DND-41 (cell line): ENCODE results near the gene FAM222B.

ENCODE experiments used
- ATAC-seq: fragments of 200-7000 bp; cut with Tn5 transposase; 3 replicates; pipeline ENCODE4 v1.9.1; 2021; ENCODE audit warnings: low read depth; ENCODE audit not compliant: insufficient read depth
- DNase-seq: peaks from one replicate; pipeline ENCODE4 v3.0.0-alpha.2; 2020
- H2AFZ ChIP-seq: 2 replicates; pipeline ENCODE4 v1.6.0; 2012; ENCODE audit warnings: low read depth, low read length
- H3K27ac ChIP-seq: 2 replicates; pipeline ENCODE4 v1.5.1; 2012; ENCODE audit warnings: low read length, inconsistent platforms
- H3K27me3 ChIP-seq: fragments of 200-600 bp; sonication (generic); 2 replicates; pipeline ENCODE4 v1.6.0; 2012; ENCODE audit warnings: low read length, mild to moderate bottlenecking, inconsistent platforms; ENCODE audit not compliant: insufficient read depth, poor library complexity
- H3K36me3 ChIP-seq: 2 replicates; pipeline ENCODE4 v1.5.1; 2012; ENCODE audit warnings: low read length, inconsistent platforms; ENCODE audit not compliant: insufficient read depth
- H3K4me1 ChIP-seq: 2 replicates; pipeline ENCODE4 v1.5.1; 2012; ENCODE audit warnings: mild to moderate bottlenecking, low read length; ENCODE audit not compliant: insufficient read depth
- H3K4me2 ChIP-seq: 2 replicates; pipeline ENCODE4 v1.6.0; 2012; ENCODE audit warnings: mild to moderate bottlenecking, moderate library complexity, low read length, inconsistent platforms; ENCODE audit not compliant: insufficient read depth
- H3K4me3 ChIP-seq, 2 experiments: fragments of 200-600 bp in 1 of 2; shearing (Covaris generic) in 1 of 2; 2 replicates each; pipeline ENCODE4 v1.5.1; 2012 to 2016; ENCODE audit warnings: inconsistent platforms in 2 of 2, low read length in 2 of 2, mild to moderate bottlenecking in 2 of 2, low read depth in 1 of 2, moderate library complexity in 1 of 2
- H3K79me2 ChIP-seq: 2 replicates; pipeline ENCODE4 v1.6.0; 2012; ENCODE audit warnings: low read length, inconsistent platforms; ENCODE audit not compliant: insufficient read depth
- H3K9ac ChIP-seq: 2 replicates; pipeline ENCODE4 v1.6.0; 2012; ENCODE audit warnings: low read depth, mild to moderate bottlenecking, inconsistent platforms, low read length, moderate library complexity
- H3K9me3 ChIP-seq: 2 replicates; pipeline ENCODE4 v1.5.1; 2012; ENCODE audit warnings: low read length, moderate library complexity, mild to moderate bottlenecking, inconsistent platforms; ENCODE audit not compliant: insufficient read depth, severe bottlenecking
- H4K20me1 ChIP-seq: 2 replicates; pipeline ENCODE4 v1.6.0; 2012; ENCODE audit warnings: low read length; ENCODE audit not compliant: insufficient read depth
- CTCF ChIP-seq: IDR thresholded peaks from 2 replicates; pipeline ENCODE4 v1.5.1; 2012; ENCODE audit warnings: borderline replicate concordance, low read length, moderate library complexity, mild to moderate bottlenecking; ENCODE audit not compliant: poor library complexity, severe bottlenecking; ENCODE audit errors: extremely low read depth
- EZH2 ChIP-seq: IDR thresholded peaks from 3 replicates; pipeline ENCODE4 v1.6.1; 2012; ENCODE audit warnings: borderline replicate concordance, low read depth, mild to moderate bottlenecking, moderate library complexity, low read length, inconsistent platforms; ENCODE audit not compliant: severe bottlenecking

The FAM222B gene

GRCh38 chr17:28885951-28886350 lies 43.4 kb upstream of the FAM222B start:
- no peaks in the 10 kb centered on the region for H3K79me2 ChIP-seq
- no peak overlapping the region for H2AFZ ChIP-seq
- no peak for TF ChIP-seq CTCF
- no peak for TF ChIP-seq EZH2
- DNase-seq (no peak), ATAC-seq (no peak)
- H3K4me1 ChIP-seq, result no peaks in the 10 kb centered on the region
- H3K36me3 ChIP-seq, result peaks cover 13% of the 10 kb centered on the region
- no peak overlapping the region for H3K4me2 ChIP-seq
- H4K20me1 ChIP-seq, result no peaks in the 10 kb centered on the region
- H3K9ac ChIP-seq, result no peak overlapping the region
- no peaks in the 10 kb centered on the region for H3K27me3 ChIP-seq
- H3K27ac ChIP-seq, result no peak overlapping the region
- no peak overlapping the region for H3K4me3 ChIP-seq
- H3K9me3 ChIP-seq, result no peaks in the 10 kb centered on the region

- Histone ChIP-seq H3K27me3 (no peaks in the 10 kb centered on the region), H3K4me1 (no peaks in the 10 kb centered on the region), H4K20me1 (no peaks in the 10 kb centered on the region), H3K79me2 (no peaks in the 10 kb centered on the region), H3K9ac (no peak overlapping the region), H3K4me3 (no peak overlapping the region), H3K4me2 (no peak overlapping the region), H3K9me3 (no peaks in the 10 kb centered on the region), H3K27ac (no peak overlapping the region), H3K36me3 (peaks cover 19% of the 10 kb centered on the region), H2AFZ (no peak overlapping the region)
- DNase-seq (no peak), ATAC-seq (no peak)
- no peak for TF ChIP-seq CTCF
- no peak for TF ChIP-seq EZH2
Measured at GRCh38 chr17:28885363-28885762, 42.8 kb upstream of the FAM222B start.

DNA sequence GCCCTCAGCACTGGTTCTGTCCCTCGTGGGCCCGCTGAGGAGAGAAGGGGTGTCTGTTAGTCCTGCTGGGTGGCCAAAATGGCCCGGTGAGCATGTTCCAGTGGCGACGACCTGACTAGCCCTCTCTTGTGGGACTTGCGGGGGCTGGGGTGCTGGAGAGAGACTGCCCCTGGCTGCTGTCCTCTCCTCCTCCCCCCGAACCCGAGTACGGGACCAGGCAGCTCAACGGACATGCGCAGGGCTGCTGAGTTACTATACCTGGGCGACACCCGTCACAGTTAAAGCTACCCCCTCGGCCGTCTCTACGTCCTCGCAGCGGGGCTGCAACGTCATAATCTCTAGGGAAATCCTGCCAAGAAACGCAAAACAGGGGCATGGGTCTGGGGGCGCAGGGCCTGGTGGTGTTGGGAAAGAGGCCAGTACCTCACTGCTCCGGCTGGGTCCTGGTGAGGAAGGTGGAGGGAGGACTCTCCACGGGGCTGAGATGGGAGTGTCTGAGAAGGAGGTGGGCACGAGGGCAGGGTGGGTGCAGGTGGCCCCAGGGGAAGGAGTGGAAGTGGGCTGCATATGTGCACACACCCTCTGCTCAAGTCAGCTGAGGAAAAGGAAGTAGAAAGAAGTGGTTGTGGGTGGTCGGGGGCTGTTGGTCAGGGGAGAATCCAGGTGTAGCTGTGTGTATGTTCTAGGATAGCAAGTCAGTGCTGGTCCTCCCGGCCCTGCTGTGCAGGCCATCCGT lies 41.5 kb upstream of the FAM222B start:
- Histone ChIP-seq H3K27ac (no peak overlapping the region), H3K9ac (no peak overlapping the region), H3K9me3 (no peaks in the 10 kb centered on the region), H3K36me3 (peaks cover 19% of the 10 kb centered on the region), H4K20me1 (no peaks in the 10 kb centered on the region), H2AFZ (no peak overlapping the region), H3K4me2 (no peak overlapping the region), H3K4me3 (no peak overlapping the region), H3K79me2 (no peaks in the 10 kb centered on the region), H3K27me3 (no peaks in the 10 kb centered on the region), H3K4me1 (no peaks in the 10 kb centered on the region)
- no peak for TF ChIP-seq EZH2
- TF ChIP-seq CTCF, result no peak
- ATAC-seq (no peak), DNase-seq (no peak)
